Colon (tissue), 2 donors: ENCODE results near the gene NBPF11.
"Not testable (repeated sequence)": the region's sequence is repeated elsewhere in the genome, so short reads cannot be mapped to it uniquely, and the experiment has no call there.

Source experiments
- FAIRE-seq: peaks from 2 replicates; lab custom pipeline; 2012; peaks lifted over from hg19 to GRCh38; lab: Jason Lieb, UNC
- donor health status: control.
- donor health status: control.

NBPF11 gene, protein sequence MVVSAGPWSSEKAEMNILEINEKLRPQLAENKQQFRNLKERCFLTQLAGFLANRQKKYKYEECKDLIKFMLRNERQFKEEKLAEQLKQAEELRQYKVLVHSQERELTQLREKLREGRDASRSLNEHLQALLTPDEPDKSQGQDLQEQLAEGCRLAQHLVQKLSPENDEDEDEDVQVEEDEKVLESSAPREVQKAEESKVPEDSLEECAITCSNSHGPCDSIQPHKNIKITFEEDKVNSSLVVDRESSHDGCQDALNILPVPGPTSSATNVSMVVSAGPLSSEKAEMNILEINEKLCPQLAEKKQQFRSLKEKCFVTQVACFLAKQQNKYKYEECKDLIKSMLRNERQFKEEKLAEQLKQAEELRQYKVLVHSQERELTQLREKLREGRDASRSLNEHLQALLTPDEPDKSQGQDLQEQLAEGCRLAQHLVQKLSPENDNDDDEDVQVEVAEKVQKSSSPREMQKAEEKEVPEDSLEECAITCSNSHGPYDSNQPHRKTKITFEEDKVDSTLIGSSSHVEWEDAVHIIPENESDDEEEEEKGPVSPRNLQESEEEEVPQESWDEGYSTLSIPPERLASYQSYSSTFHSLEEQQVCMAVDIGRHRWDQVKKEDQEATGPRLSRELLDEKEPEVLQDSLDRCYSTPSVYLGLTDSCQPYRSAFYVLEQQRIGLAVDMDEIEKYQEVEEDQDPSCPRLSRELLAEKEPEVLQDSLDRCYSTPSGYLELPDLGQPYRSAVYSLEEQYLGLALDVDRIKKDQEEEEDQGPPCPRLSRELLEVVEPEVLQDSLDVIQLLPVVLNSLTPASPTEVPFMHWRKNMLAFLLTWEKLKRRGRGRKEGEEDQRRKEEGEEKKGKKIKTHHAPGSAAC

DNA sequence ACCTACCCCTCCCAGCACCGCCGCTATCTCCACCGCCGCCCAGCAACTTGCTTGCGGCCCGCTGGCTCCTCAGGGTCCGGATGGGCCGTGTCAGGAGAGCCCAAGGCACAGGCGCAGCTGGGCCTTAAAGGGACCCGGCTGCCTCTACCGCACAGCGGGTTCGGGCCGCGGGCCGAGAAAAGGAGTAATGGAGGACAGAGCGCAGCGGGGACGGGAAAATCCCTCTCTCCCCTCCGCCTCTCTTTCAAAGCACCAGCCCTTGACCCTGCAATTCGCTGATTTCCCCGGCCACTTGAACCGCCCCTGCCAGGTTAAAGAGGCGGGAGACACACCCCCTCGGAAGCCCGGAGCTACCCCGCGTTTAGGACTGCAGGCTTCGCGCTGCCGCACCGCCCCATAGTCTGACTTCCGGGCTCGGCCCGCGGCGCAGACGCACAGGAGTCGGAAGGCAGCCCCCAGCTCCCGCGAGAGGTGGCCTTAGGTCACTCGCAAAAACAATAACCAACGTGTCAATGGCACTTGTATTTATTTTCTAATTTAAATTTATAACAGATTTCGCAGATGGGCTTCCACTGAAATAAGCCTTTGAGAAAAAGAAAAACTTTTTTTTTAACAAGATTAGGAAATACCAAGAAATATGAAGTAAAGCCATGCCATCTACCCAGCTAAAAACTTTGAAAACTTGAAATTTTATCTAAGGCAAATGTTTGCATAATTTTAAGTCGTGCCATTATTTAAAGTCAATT, at the start of gene NBPF11:
Gene NBPF11 (minus strand): TSS at position 371 of the 746 bp plus-strand sequence. CDS start 25,278 bp downstream, outside the sequence.
- FAIRE-seq: not testable (repeated sequence)

DNA sequence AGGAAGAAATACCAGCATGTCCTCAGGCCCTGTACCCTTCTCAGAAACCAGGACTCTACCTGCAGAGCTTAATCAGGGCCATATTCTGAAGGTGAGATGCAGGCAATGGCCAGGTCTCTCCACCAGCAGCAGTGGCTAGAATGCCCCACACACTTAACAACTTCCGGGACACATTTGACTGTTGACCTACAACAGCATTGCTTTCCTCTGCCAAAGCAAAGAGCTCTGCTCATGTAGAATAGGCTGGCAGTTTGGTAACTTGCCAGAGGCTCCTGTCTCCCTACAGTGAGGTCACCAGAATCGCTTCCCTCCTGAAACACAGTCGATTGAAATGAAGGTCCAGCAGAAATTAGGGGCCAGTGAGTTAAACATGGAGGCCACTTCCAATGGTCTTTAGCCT, 45.3 kb upstream of the NBPF11 start:
- not testable (repeated sequence) for FAIRE-seq

DNA sequence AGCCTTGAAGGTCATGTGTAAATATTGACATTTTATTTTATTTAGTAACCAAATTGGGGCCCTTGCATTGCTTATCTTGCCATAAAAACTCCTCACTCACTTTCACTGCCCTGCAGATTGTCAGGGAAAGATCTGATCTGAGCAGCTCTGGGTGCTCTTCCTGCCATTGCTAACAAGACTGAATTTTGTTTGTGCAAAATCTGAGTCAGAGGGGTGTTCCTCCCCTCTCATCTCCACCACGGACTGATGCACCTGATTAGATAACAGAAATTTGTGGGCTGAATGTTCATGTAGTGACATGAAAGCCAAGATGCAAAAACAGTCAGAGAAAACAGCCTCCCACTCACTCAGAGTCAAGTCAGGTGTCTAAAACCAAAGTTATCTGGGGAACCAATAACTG, 44.9 kb upstream of the NBPF11 start:
- not testable (repeated sequence) for FAIRE-seq

DNA sequence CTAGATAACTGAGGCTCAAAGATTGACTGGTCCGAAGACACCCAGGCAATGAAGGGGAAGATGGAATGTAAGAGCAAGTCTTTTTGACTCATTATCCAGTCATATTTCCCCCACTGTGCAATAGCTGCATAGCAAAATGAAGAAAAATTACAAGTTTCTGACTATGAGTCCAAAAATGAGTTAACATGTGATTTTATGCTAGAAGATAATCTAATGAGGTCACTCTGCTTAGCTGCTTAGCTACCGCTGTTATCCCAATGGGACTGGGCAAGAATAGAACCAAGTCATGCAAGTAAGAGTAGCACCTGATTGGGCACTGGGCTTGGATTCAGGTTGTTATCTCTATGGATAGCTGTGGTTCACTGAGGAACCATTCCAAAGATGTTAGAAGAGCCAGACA, 43.0 kb upstream of the NBPF11 start:
- FAIRE-seq: not testable (repeated sequence)

DNA sequence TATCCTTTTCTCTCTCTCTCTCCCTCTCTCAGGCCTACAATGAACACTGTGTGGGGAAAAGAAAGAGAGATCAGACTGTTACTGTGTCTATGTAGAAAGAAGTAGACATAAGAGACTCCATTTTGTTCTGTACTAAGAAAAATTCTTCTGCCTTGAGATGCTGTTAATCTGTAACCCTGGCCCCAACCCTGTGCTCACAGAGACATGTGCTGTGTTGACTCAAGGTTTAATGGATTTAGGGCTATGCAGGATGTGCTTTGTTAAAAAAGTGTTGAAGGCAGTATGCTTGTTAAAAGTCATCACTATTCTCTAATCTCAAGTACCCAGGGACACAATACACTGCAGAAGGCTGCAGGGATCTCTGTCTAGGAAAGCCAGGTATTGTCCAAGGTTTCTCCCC, 36.7 kb upstream of the NBPF11 start:
- not testable (repeated sequence) for FAIRE-seq

DNA sequence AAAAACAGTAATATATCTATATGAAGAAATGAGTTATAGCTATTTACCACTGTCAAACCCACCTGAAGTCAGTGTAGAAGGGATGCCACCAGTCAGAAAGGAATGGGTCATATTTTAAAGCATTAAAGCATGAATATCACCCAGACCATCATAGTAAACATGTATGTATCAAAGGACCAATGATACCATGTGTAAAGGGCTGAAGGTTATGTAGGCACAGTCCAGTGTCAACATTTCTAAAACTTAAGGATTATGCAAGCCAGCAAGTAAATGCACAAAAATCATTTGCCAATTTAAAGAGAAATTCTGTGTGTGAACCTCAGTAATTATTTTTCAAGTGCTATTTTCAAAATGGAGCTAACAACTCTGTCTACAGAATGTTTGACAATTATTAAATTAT, 26.6 kb upstream of the NBPF11 start:
- not testable (repeated sequence) for FAIRE-seq

DNA sequence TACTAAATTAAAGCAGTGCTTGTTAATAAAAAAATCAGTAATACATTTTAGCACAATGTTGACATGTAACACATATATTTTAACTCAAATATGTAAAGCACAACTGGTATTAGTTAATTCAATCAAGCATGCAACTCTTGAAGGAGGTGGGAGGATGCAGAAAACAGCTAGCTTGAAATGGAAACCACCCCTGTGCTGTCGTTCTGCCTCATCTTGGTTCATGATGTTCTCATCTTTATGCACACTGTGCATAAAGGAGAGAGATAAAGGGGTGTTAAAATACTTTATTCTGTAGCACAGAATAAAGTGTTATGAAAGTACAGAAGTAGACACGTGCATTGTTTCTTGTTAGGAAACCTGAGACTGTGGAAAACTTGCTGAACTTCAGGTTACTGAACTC, 23.3 kb upstream of the NBPF11 start:
- FAIRE-seq: not testable (repeated sequence)

DNA sequence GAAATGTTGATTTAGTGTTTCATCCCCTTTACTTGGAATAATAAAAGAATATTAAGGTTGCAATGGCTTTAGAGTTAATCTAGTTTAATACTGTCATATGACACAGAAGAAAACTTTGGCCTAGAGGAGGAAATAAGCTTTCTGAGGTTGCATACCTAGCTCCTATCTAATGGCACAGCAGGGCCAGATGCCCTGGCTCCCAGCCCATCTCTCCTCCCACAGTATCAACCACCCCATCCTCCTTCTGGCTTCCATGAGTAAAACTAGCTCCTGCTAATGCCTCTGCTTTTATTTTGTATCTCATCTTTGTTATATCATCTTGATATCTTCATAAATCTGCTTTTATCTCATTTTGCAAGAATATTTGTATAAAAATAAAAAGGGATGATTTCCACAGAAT, 19.9 kb upstream of the NBPF11 start:
- not testable (repeated sequence) for FAIRE-seq

DNA sequence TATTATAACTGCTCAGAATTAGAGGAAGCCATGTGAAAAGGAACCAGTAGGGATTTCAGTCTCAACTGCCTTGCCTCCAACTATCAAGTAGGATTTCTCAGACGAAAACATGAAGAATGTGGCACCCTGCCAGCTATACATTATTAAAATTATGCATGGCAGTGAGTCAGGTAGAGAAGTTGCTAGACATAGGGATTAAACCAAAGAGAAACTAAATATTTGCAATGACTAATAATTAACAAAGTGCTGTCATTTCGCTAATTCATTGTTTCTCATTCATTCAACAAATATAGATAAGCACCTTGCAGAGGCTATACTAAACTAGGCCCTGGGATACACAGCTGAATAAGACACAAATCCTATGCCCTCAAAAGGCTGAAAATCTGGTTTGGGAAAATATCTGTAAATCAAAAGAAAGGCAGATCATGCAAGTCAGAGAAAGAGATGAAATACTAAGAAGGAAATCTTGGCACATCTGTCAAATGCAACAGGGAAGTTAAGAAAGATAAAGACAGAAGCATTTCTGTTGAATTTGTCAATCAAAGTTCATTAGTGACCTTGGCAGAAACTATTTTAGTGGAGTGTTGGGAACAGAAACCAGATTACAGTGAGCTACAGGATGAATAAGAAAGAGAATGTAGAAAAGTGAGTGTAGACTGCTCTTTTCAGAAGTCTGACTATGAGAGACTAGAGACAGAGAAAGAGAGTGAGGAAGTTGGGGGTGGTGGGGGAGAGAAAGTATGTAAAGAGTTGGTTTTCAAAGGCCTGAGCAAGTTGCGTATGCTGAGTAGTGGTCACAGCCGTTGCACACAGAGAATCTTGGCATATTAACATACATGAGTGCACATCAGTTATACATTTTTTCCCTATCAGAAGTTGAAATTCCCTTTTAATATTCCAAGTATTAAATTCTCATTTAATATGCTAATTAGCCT, 14.7 kb upstream of the NBPF11 start:
- no peak for FAIRE-seq

DNA sequence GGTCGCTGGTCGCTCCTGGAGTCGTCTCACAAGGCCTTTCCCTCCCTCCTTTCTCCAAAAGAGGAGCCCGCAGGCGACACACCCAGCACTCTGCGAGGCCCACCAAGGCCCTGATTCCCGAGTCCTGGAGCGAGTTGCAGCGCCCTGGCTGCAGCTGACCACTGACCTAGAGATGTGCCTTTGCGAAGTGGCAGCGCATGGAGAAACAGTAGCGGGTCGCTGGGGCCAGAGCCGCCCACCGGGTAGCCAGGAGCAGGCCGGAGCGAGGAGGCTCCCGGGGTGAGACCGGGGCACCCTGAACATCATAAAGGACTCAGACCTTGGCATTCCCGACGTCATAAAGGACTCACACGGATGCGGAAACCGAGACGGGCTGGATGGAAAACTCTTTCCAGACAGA, 10.3 kb upstream of the NBPF11 start:
- FAIRE-seq: no peak

DNA sequence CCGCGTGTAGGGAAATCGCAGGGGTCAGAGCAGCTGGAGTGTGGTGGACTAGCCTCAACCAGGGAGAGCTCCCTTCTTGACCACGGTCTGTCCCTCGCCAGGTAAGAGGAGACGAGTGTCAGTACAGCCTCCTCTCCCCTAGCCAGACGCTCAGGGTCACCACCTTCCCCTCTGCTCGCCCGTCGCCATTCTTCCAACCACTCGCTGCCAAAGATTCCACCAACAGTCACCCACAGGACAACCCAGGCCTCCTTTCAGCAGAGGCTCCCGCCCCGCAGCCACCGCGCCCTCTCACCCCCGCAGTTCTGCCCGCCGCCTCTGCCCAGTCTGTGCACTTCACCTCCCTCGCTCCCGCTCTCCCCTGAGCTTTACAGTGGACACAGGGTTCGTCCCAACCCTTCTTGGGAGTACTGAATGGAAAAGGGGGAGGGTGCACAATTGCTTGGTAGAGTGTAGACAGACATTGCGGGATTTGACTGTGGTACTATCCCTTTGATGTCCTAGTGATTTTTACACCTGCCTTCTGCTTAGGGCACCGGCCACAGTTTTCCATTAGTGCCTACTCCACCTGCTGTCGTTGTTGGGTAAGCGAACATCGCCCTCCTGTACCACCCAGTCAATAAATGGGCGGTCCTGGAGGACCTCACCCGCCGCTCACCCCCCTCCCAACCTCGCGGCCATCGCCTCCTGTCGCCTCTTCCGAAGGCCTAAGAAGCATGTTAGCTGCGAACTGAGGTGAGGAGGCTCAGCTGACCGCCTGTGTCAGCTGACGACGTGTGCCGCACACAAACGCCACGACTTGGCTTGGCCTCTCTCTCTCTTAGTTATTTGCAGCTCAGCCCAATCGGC, 9.2 kb upstream of the NBPF11 start:
- FAIRE-seq: no peak

DNA sequence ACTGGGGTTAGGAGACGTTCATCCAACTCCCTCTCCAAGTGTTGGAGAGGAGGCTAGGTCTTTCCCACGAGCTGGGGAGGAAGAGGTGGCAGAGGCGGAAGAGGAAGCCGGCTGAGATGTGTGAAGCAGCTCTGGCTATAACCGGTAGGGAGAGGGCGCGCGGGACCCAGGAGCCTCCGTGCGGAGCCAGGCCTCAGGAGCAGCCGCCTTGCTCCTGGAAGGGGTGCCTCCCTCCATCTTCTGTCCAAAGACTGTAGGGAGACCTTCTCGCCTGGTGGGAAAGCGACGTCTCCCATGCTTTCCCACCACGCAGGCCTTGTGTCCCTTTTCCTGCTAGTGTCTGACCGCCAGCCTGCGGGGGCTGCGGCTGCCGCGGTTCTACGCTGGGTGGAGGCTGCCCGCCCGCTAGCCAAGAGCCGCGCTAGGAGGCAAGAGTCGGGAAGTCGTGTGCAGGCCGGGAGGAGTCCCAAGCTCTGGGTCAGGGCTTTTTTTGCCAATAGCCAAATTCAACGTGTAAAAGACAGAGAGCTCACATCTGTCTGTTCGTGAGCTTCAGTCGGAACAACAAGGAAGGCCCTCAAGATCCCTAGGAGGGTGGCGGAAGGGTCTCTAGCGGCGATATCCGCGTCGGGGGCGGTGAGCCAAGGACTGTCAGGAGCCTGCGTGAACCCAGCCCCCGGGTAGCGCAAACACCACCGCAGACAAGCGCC, 8.4 kb upstream of the NBPF11 start:
- no peak for FAIRE-seq

DNA sequence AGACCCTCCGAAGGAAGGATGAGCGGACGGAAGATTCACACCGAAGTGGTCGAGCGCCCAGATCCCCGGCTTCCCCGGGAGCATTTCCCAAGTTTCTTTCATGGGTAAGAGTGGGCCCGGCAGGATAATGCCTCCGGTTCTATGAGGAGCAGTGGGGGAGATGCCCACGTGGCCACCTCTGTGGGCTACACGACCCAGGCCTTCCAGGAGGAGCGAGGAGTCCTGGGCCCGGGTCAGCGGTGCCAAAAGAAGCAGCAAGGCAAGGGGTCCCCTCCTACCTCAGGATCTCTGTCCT, 7.9 kb upstream of the NBPF11 start:
- no peak for FAIRE-seq

DNA sequence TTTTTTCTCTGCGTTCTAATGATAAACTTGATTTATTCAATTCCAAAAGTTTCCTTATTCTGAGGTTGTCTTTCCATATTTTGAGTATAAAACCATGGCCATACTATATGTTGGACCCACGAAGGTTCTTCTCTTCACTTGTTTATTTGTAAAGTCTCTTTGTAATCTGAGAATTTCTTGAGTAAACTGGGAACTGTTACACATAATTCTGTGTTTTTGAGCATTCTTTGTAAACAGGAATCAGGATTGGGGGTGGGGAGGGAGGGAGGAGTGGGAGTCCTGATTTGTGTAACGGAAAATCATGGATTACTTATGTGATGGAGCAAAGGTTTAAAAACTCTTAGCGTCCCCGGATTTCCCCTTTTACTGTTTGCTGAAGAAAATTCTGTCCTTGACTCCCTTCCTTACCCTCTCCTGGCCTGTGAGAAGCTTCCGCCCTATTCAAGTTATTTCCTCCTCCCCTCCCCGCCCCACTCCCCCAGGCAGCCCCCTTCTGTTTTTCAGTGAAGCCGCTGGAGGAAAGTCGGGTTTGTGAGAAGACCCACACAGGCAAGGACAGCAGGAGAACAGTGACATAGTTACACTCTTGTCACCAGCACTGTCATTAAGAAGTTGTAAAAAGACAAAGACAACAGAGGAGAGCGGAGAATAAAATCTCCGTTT, 6.4 kb upstream of the NBPF11 start:
- no peak for FAIRE-seq

DNA sequence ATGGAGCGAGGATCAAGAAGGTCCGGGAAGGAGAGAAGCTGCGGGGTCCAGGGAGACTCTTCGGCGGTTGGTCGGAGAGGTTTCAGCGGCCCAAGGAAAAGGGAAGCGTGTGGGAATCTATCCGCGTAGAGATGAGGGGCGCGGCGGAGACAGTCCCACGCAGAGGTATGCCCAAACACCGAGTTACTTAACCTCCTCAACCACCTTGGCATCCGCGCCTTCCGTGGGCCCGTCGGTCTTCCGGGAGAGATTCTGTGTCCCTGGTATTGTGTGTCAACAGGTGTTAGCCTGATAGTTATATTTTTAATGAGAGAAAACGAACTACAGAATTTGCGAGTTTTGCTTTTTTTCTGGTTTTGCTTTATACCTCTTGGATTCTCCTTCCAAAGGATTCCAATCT, 5.7 kb upstream of the NBPF11 start:
- not testable (repeated sequence) for FAIRE-seq

DNA sequence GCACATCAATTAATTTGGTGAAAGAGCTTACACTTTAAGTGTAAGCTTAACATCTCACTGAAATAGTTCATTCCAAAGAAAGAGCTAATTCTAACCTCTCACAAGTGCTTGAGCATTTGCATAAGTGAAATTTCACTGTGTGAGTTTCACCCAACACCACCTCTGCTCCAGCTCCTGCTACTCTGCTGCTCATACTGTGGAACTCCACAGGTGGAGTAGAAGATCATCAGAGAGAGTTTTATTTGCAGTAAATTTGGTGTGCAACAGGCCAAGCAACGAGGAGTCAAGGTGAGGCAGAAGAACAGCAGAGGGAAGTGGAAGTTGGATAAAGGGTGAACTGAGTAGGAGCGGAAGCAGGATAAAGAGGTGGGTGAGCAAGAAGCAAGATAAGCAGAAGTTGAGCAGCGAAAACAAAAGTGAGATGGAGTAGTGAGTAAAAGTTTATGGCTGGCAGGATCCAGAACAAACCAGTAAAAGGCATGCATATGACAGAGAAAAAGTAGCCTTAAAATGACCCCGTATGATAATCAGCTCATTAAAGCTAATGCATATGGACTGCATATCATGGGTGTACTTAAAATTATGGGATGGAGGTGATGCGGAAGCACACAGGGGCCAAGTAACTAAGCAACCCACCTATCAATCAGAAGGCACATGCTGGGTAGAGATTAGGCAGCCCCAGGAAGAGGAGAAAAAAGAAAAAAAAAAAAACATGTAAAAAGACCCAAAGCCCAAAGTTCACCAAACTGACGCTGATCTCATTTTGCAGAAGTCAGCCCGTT, 3.6 kb upstream of the NBPF11 start:
- FAIRE-seq: not testable (repeated sequence)

DNA sequence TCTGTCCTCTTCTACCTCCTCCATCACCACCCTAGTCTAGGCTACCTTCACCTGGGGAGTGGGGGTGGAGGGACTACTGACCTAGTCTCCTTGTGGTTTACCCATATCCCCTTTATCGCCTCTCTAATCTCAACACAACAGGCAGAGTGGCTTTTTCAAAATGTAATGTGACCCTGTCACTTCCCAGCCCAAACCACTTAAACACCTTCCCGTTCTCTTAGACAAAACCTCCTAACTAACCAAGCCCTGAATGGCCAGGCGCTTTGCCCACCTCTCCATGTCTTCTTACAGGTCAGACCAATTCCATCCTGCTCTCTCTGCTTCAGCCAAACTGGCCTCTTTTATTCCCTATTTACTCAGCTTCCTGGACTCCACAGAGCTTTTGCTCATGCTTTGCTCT, 714 bp upstream of the NBPF11 start:
- FAIRE-seq: not testable (repeated sequence)

DNA sequence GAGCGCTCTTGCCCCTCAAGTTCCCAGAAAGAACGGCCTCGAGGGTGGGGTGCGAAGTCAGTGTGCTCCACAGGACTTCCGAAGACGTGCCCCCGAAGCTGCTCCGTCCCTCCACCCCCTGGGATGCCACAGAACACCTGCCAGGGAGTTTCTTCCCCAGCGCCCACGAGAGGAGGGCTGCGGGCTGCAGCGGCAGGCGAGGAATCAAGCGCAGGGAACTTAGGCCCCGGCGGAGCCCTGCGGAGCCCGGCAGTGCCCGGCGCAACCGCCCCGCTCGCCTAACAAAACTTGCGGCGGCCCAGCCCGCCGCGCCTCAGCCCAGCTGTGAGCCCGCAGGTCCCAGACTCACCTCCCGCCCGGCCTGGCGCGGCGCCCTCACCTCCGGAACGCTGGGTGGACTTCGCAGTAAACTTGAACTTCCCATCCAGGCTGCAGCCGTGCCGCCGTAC, 686 bp downstream of the NBPF11 start:
- not testable (repeated sequence) for FAIRE-seq
